NCI-H2107 (cell line): Measurements from ENCODE around the gene ADD2.

Experiments used
- DNase-seq: peaks from one replicate; lab custom pipeline; 2025; lab: John Stamatoyannopoulos, UW

The ADD2 gene

DNA sequence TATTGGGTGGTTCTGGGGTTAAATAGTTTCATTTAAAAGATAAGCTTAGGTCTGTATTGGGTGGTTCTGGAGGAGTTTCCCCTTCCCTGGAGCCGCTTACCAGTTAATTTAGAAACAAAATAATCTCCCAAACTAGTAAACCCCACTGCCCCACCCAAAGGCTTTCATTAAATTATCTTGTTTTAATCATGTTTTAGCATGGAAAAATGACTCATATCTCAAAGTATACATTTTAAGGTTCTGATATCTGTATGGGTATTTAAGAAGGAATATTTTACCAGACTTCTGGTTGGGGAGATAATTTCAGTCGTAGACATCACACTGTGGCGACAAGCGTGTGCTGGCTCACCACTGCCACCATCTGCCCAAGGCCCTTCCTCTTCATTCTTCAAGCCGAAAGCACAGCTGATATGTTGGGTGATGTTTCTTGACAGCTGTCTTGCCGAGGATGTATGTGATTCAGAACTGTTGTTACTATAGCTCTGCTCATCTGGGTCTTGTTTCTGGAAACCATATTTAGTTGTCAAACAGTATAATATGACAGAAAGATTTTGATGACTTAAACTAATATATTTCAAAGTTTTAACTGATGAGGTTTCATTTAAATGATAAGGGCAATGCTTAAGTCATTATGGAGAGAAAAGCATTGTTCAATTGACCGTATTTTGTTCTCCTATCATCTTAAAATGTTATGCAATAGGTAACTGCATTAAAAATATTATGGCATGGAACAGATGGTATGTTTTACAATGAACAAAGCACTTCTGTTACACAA lies 17.3 kb upstream of the ADD2 start:
- no peak for DNase-seq

- DNase-seq: no peak
These were observed 16.3 kb upstream of the ADD2 start for GRCh38 chr2:70784320-70784719.

- DNase-seq: no peak
These were observed 12.0 kb upstream of the ADD2 start for GRCh38 chr2:70779911-70780545.

- DNase-seq: no peak
These were observed 11.5 kb upstream of the ADD2 start for GRCh38 chr2:70779491-70779890.

DNA sequence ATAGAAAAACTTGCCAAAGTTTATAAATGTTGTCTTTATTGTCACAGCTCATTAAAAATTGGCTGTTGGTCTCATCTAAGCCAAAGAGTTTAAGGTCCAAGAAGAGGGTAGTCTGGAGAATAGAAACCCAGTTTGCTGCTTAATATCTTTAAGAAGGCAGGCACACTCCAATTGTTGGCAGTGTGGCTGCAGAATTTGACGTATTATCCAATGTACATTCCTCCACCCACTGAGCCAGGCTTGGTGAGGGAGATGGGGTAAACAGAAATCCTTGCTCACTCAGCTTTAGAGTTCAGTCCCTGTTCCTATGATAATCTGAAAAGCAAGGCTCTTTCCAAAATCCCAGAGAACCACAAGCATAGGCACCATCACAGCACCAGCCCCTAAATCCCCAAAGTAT lies 10.7 kb upstream of the ADD2 start:
- no peak for DNase-seq

GRCh38 chr2:70777450-70777849 lies 9.4 kb upstream of the ADD2 start:
- DNase-seq: no peak

GRCh38 chr2:70776266-70776665 lies 8.3 kb upstream of the ADD2 start:
- no peak for DNase-seq

GRCh38 chr2:70775141-70775540 lies 7.1 kb upstream of the ADD2 start:
- no peak for DNase-seq

DNA sequence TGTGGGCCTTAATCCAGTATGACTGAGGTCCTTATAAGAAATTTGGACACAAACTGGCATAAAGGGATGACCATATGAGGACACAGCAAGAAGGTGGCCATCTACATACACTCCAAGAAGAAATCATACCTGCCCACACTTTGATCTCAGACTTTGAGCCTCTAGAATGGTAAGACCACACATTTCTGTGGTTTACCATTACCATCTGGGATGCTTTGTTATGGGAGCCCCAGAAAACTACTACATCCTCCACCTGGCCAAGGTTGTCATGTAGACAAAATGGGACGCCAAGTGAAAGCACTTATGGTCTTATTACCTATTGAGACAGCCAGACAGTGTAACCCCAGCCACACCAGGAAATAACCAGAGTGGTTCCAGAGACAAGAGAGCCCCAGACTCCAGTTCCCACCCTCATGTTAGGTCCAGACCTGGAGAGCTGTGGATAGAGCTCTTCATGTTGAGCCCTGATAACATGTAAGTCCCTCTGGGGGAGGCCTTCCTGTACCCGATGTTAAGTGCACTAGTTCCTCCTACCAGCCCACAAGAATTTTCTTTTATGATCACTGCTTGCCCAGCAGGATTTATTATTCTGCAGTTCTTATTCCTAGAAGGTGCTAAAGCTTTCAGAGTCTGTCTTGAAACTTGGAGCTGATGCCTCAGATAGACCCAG lies 4.6 kb upstream of the ADD2 start:
- DNase-seq: no peak

GRCh38 chr2:70771446-70771845 lies 3.4 kb upstream of the ADD2 start:
- no peak for DNase-seq

- no peak for DNase-seq
These were observed 1.4 kb upstream of the ADD2 start for GRCh38 chr2:70769450-70769849.

GRCh38 chr2:70768590-70769085 lies 638 bp upstream of the ADD2 start:
- DNase-seq: no peak

DNA sequence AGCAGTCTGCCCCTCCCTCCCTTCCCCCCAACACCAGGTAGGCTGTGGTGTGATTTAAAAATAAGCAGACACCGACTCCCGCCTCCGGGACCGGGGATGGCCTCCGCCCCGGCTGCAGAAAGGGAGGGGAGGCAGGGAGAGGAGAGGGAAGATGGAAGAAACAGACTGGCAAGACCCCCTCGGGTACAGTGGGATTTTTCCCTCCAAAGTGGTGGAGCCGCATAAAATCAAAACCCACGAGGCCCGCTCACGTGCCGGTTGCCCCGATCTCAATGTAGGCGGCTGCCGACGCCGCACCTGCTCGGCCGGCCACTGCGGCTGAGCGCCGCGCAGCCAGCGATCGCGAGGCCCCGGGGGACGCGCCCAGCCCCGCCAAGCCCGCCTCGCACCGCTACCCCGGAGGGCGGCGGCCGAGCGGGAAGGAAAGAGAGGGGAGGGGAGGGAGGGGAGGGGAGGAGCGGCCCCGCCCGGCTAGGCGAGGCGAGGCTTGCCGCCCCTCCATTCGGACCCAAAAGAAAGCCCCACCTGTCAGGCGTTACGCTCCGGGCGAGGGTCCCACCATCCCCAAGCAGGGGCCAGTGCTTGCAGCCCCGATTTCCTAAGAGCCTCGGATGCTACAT lies 811 bp downstream of the ADD2 start:
- peak; percentile 40 for DNase-seq

GRCh38 chr2:70766357-70767078 lies 1.5 kb downstream of the ADD2 start:
- no peak for DNase-seq

DNA sequence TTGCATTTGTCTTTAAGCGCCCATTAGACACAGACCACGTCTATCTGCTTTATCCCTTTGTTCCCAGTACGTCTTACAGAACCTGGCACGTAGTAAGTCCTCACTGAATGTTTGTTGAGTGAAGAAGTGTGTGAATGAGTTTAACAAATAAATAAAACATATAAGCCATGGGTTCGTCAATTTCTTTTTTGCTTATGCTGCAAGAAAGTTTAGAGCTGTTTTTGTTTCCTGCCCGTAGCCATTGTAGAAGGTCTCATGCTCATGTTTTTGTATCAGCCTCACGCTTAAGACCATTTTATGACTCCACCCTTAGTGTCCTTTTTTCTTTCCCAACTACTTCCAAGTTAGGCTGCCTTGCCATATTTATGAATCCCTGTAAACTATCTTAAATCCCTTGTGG lies 2.5 kb downstream of the ADD2 start:
- no peak for DNase-seq

GRCh38 chr2:70759446-70759845 lies 8.6 kb downstream of the ADD2 start:
- no peak for DNase-seq

DNA sequence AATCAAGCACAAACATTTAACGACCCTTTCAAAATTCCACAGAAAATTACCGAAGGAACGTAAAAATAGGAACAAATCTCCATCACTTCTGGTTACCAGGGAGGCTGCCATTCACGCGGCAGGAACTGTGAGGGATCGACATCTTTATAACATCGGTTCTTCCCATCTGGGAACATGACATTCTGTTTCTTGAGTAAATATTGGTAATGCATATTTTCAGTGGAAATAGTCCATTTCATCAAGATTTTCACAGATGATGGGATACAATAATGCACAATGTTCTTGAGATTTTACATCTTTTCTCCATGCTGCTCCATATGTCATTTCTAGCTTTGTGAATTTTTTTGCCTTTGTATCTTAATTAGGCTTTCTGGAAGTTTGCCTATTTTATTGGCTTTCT lies 10.0 kb downstream of the ADD2 start:
- no peak for DNase-seq

GRCh38 chr2:70757360-70757759 lies 10.6 kb downstream of the ADD2 start:
- no peak for DNase-seq

DNA sequence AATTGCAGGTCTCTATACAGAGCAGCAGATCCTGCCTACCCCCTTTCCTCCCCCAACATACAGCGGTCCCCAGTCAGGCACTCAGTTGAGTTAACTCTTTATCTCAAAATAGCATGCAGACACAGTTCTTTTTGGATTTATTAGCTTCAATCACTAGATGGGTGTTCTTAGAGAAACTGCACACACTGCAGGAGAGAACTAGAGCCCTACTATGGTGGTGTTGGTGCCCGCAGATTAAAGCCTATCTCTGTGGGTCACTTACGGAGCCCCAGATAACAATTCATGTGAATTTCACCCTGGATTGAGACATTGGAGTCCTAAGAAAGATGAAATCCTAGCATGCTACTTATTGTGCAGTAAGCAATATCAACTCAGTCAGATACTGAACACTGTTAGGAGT lies 11.9 kb downstream of the ADD2 start:
- DNase-seq: no peak

DNA sequence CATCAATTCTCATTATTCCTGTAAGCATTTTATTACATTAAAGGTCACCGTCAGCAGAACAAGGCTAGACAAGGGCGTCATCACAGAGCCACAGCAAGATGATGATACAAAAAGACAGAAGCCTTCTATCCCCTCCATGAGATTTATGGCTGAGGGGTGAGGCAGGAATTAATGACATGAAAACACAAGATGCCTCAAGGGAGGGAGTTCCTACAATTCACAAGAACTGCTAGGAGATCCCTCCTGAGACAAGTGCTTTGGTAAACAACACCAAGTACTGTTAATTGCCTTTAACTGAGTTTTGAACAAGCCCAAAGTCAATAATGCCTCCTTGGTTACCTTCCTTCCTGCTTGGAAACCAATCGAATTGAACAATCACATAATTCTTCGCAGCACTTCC lies 14.1 kb downstream of the ADD2 start:
- no peak for DNase-seq

DNA sequence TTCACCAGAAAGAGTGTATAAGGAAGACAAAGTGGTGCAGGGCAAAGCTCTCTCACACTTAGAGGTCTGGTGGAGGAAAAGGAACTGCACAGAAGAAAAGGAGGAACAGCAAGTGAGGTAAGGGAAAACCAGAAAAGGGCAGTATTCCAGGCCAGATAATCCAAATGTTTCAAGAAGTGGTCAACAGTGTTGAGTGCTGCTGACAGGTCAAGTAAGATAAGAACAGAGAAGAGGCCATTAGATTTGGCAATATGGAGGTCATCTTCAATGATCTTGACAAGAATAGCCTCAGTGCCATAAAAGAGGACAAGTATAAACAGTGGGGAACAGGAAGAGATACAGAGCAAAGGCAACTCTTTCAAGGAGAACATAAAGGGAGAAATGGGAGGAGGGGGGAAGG lies 15.0 kb downstream of the ADD2 start:
- no peak for DNase-seq

- DNase-seq: no peak
These were observed 15.6 kb downstream of the ADD2 start for GRCh38 chr2:70752396-70752795.
